SU-DHL-6 (cell line): Measurements from ENCODE around the gene GPR89B.
"Not testable (repeated sequence)": the region's sequence is repeated elsewhere in the genome, so short reads cannot be mapped to it uniquely, and the experiment has no call there.

Experiments used
- EZH2phosphoT487 ChIP-seq: fragments of 200-600 bp; sonication (generic), shearing (Covaris generic); conservative IDR thresholded peaks from 2 replicates; pipeline ENCODE4 v1.6.1; 2018; ENCODE audit warnings: mild to moderate bottlenecking, antibody characterized with exemption, low read length, moderate library complexity, mixed read lengths
- TF ChIP-seq, protein P1 (sequence below): fragments of 200-600 bp; sonication (generic); IDR thresholded peaks from one replicate; pipeline ENCODE4 v1.5.1; 2017; ENCODE audit warnings: antibody characterized with exemption, mild to moderate bottlenecking, low read length, moderate library complexity; ENCODE audit not compliant: insufficient read depth, poor library complexity, severe bottlenecking

- TF ChIP-seq, protein P1, sequence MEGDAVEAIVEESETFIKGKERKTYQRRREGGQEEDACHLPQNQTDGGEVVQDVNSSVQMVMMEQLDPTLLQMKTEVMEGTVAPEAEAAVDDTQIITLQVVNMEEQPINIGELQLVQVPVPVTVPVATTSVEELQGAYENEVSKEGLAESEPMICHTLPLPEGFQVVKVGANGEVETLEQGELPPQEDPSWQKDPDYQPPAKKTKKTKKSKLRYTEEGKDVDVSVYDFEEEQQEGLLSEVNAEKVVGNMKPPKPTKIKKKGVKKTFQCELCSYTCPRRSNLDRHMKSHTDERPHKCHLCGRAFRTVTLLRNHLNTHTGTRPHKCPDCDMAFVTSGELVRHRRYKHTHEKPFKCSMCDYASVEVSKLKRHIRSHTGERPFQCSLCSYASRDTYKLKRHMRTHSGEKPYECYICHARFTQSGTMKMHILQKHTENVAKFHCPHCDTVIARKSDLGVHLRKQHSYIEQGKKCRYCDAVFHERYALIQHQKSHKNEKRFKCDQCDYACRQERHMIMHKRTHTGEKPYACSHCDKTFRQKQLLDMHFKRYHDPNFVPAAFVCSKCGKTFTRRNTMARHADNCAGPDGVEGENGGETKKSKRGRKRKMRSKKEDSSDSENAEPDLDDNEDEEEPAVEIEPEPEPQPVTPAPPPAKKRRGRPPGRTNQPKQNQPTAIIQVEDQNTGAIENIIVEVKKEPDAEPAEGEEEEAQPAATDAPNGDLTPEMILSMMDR, result not testable (repeated sequence)
- TF ChIP-seq EZH2phosphoT487, result not testable (repeated sequence)
Measured at GRCh38 chr1:147996088-147996487, 67.9 kb downstream of the GPR89B start.
